Hepatocyte (in vitro differentiated cells): ENCODE measurements around the gene SLF2.

Experiments used
- CTCF ChIP-seq: fragments of 200-600 bp; sonication (generic); IDR thresholded peaks from 2 replicates; pipeline ENCODE4 v1.5.1; 2016; ENCODE audit warnings: antibody characterized with exemption, mild to moderate bottlenecking; ENCODE audit not compliant: poor library complexity
- EZH2 ChIP-seq: fragments of 200-600 bp; sonication (generic); IDR thresholded peaks from 2 replicates; pipeline ENCODE4 v1.6.1; 2016; ENCODE audit warnings: antibody characterized with exemption, mild to moderate bottlenecking, borderline replicate concordance

- TF ChIP-seq CTCF, result no peak
- TF ChIP-seq EZH2, result no peak
Observed at GRCh38 chr10:100966887-100967286, 54.1 kb downstream of the SLF2 start.
